GM23338 (cell line): ENCODE results near the gene OXGR1.

Experiments used
- CREB1 ChIP-seq: fragments of 250-450 bp; sonication (Bioruptor Pico); IDR thresholded peaks from 2 replicates; pipeline ENCODE4 v1.5.0; 2020; ENCODE audit warnings: low read depth, mild to moderate bottlenecking, moderate library complexity
- CTCF ChIP-seq, 2 experiments: fragments of 200-600 bp in 1 of 2; sonication (generic) in 1 of 2; conservative IDR thresholded peaks; 2 replicates each; pipeline versions ENCODE4 v1.5.1 to v1.6.1; 2016 to 2017; ENCODE audit warnings: antibody characterized with exemption in 2 of 2, low read depth in 2 of 2, mild to moderate bottlenecking in 2 of 2, moderate library complexity in 1 of 2
- ETS1 ChIP-seq: IDR thresholded peaks from 2 replicates; pipeline ENCODE4 v1.6.1; 2016; ENCODE audit warnings: antibody characterized with exemption
- EZH2 ChIP-seq: fragments of 200-600 bp; sonication (generic); IDR thresholded peaks from one replicate; pipeline ENCODE4 v1.8.0; 2017; ENCODE audit warnings: antibody characterized with exemption, mild to moderate bottlenecking, low read depth; ENCODE audit not compliant: unreplicated experiment
- EZH2phosphoT487 ChIP-seq: fragments of 200-600 bp; sonication (generic); IDR thresholded peaks from one replicate; pipeline ENCODE4 v1.8.1; 2018; ENCODE audit warnings: antibody characterized with exemption; ENCODE audit not compliant: unreplicated experiment
- JUNB ChIP-seq: IDR thresholded peaks from one replicate; pipeline ENCODE4 v1.6.1; 2016; ENCODE audit warnings: antibody characterized with exemption; ENCODE audit not compliant: unreplicated experiment
- NANOG ChIP-seq: IDR thresholded peaks from 2 replicates; pipeline ENCODE4 v1.6.1; 2016; ENCODE audit warnings: antibody characterized with exemption, borderline replicate concordance
- POLR2AphosphoS5 ChIP-seq: IDR thresholded peaks from 2 replicates; pipeline ENCODE4 v1.6.1; 2016; ENCODE audit warnings: antibody characterized with exemption, low read depth
- REST ChIP-seq: IDR thresholded peaks from one replicate; pipeline ENCODE4 v1.6.1; 2018; ENCODE audit warnings: antibody characterized with exemption; ENCODE audit not compliant: unreplicated experiment
- STAT1 ChIP-seq: IDR thresholded peaks from one replicate; pipeline ENCODE4 v1.6.1; 2016; ENCODE audit warnings: antibody characterized with exemption; ENCODE audit not compliant: unreplicated experiment

- no peak for TF ChIP-seq CTCF (conservative IDR thresholded peaks at IDR 0.05; ENCODE audit: low read depth in 2 of 2)
- no peak for TF ChIP-seq POLR2AphosphoS5
- TF ChIP-seq JUNB = no peak
- TF ChIP-seq REST = no peak
- no peak for TF ChIP-seq EZH2
- TF ChIP-seq EZH2phosphoT487 = no peak
- TF ChIP-seq STAT1 = no peak
- no peak for TF ChIP-seq NANOG
- TF ChIP-seq CREB1 (CRISPR knock-in tag) = no peak
- TF ChIP-seq ETS1 = no peak
Observed at GRCh38 chr13:97008643-97009042, 14.4 kb upstream of the OXGR1 start.
